ENCODE results near the gene ZNF668.
A peak's percentile ranks its signal among the peaks of the same experiment; 100 is the strongest.
"Not testable (repeated sequence)": the region's sequence is repeated elsewhere in the genome, so short reads cannot be mapped to it uniquely, and the experiment has no call there.

ZNF668 gene

GRCh38 chr16:31050280-31051030 lies 23.6 kb downstream of the ZNF668 start:
- DNase-seq: no peak

- no peak for DNase-seq
These were observed 30.1 kb downstream of the ZNF668 start for GRCh38 chr16:31043898-31044481.

GRCh38 chr16:31043352-31043751 lies 30.7 kb downstream of the ZNF668 start:
- DNase-seq: no peak

- no peak for DNase-seq
These were observed 31.2 kb downstream of the ZNF668 start for GRCh38 chr16:31042866-31043265.

- DNase-seq: no peak
These were observed 35.0 kb downstream of the ZNF668 start for GRCh38 chr16:31038993-31039392.

GRCh38 chr16:31036691-31037090 lies 37.3 kb downstream of the ZNF668 start:
- DNase-seq: no peak

- DNase-seq: peak; percentile 85
These were observed 40.1 kb downstream of the ZNF668 start for GRCh38 chr16:31033709-31034492.

- peak; percentile 96 for DNase-seq
These were observed 41.0 kb downstream of the ZNF668 start, which contains the start of gene STX4 for GRCh38 chr16:31032736-31033708. STX4 (plus strand) TSS chr16:31033558; CDS start chr16:31033806, 248 bp downstream.

- DNase-seq: no peak
These were observed 42.8 kb downstream of the ZNF668 start for GRCh38 chr16:31031276-31031675.

GRCh38 chr16:31029272-31029671 lies 44.8 kb downstream of the ZNF668 start:
- no peak for DNase-seq

GRCh38 chr16:31025339-31025738 lies 48.7 kb downstream of the ZNF668 start:
- DNase-seq: no peak

GRCh38 chr16:31023627-31024226 lies 50.3 kb downstream of the ZNF668 start:
- no peak for DNase-seq

GRCh38 chr16:31023252-31023602 lies 50.8 kb downstream of the ZNF668 start:
- no peak for DNase-seq

- DNase-seq: no peak
These were observed 51.3 kb downstream of the ZNF668 start for GRCh38 chr16:31022544-31023251.

GRCh38 chr16:31020536-31020935 lies 53.5 kb downstream of the ZNF668 start:
- DNase-seq: no peak

- DNase-seq: not testable (repeated sequence)
These were observed 56.3 kb downstream of the ZNF668 start for GRCh38 chr16:31017756-31018155.

- no peak for DNase-seq
These were observed 58.0 kb downstream of the ZNF668 start for GRCh38 chr16:31016018-31016417.

GRCh38 chr16:31013292-31013691 lies 60.7 kb downstream of the ZNF668 start:
- not testable (repeated sequence) for DNase-seq

GRCh38 chr16:31011815-31012214 lies 62.2 kb downstream of the ZNF668 start:
- not testable (repeated sequence) for DNase-seq

Measured in activated CD8-positive, alpha-beta memory T cell treated with anti-CD3 and anti-CD28 coated beads, Interleukin-2, amount 50 U/mL, for 4 hours (primary cell).